BLaER1 (cell line): ENCODE measurements around the gene SLC5A10.
"Not testable (repeated sequence)": the region's sequence is repeated elsewhere in the genome, so short reads cannot be mapped to it uniquely, and the experiment has no call there.

ENCODE experiments used
- H3K27ac ChIP-seq: shearing (Covaris generic); formaldehyde crosslinking; 2 replicates; pipeline ENCODE4 v1.8.1; 2022
- H3K27me3 ChIP-seq: shearing (Covaris generic); formaldehyde crosslinking; 2 replicates; pipeline ENCODE4 v1.8.1; 2022
- H3K36me3 ChIP-seq: shearing (Covaris generic); formaldehyde crosslinking; 2 replicates; pipeline ENCODE4 v1.8.1; 2022
- H3K4me1 ChIP-seq: shearing (Covaris generic); formaldehyde crosslinking; 2 replicates; pipeline ENCODE4 v1.8.1; 2022
- H3K4me2 ChIP-seq: shearing (Covaris generic); formaldehyde crosslinking; 2 replicates; pipeline ENCODE4 v1.8.1; 2022
- H3K4me3 ChIP-seq: shearing (Covaris generic); formaldehyde crosslinking; 2 replicates; pipeline ENCODE4 v1.8.1; 2022
- H3K9ac ChIP-seq: shearing (Covaris generic); formaldehyde crosslinking; 2 replicates; pipeline ENCODE4 v1.8.1; 2022
- H3K9me3 ChIP-seq: shearing (Covaris generic); formaldehyde crosslinking; 2 replicates; pipeline ENCODE4 v1.8.1; 2022
- H4K20me1 ChIP-seq: shearing (Covaris generic); formaldehyde crosslinking; 2 replicates; pipeline ENCODE4 v1.8.1; 2022

Gene SLC5A10

GRCh38 chr17:19070318-19071168 lies 118.6 kb downstream of the SLC5A10 start:
- H3K4me1 ChIP-seq, H3K9me3 ChIP-seq, H3K27me3 ChIP-seq, H3K36me3 ChIP-seq, H3K27ac ChIP-seq, H3K4me2 ChIP-seq, H3K4me3 ChIP-seq, H3K9ac ChIP-seq, H4K20me1 ChIP-seq: not testable (repeated sequence)
